GM18498 (cell line): ENCODE results near the gene NELFB.
A peak's percentile ranks its signal among the peaks of the same experiment; 100 is the strongest.

ENCODE experiments used
- ATAC-seq: cut with Tn5 transposase; IDR thresholded peaks from one replicate; pipeline ENCODE4 v1.9.1; 2021; ENCODE audit warnings: mild to moderate bottlenecking, moderate library complexity; ENCODE audit not compliant: unreplicated experiment

NELFB gene

DNA sequence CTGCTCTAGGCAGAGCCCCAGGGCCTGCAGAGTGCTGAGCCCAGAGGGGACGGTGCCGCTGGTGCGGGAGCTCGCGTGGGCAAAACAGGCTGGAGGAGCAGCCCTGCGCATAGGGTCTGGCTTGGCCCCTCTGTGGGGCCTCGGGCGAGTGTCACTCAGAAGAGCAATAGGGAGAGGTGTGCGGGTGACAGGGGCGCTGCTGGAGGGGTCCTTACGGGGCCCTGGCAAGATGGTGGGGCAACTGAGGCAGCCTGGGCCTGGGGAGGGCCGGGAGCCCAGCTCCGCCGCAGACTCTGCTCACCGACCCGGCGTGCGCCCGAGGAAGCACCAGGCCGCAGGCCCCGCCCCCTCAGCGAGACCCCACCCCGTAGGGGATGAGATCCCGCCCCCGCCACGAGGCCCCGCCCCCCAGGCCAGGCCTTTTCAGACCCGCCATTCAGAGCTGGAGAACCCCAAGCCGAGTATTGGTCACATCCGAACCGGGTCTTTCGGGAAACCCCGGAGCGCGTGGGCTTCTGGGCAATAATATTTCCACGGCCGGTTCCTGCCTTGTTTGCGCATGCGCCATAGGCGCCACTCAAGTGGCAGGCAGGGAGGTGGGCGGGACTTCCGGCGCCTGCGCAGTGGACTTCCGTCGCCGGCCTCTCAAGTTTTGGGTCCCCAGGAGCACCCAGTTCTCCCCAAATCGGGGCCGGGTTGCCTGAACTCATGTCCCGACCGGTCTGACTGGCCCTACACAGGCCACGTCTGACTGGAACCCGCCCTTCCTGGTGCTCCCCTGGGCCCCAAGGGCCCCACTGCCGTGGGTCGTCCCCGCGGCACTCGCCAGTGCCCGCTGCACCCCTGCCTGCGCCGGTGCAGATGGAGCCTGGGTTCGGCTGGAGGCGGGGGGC, 31.8 kb upstream of the NELFB start:
- peak; percentile 79 for ATAC-seq

DNA sequence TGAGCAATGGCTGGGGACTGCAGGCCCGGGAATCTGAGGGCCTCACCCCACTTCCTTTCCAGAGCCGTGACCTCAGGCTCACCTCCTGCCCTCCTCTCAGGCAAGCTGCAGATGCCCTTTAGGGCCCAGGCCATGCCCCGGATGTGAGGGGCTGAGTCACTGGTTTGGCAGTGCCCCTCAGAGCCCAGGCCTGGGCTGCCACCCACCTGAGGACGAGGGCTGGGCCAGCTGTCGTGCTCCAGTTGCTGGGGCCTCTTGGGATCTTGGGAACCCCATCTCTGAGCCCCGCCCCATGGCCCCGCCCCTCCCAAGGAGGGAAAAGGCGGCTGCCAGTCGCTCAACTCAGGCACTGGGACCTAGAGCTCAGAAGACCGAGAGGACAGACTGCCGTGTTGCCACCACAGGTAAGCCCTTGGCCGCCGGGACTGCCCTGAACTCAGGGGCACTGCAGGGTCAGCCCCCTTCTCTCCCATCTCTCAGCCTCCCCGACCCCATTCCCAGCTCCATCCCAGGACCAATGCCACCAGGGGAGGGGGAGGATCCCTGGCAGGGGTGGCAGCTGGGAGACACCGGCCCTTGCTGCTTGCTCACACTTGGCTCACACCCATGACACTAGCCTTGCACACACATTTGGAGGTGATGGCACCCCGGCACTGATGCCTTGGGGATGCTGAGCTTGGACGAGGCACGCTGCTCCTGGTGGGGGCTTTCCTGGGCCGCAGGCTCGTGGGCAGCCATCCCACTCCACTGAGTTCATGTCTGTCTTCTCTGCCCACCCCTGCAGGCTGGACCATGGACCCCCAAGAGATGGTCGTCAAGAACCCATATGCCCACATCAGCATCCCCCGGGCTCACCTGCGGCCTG, 30.1 kb upstream of the NELFB start, which contains the start of gene CYSRT1:
Gene CYSRT1 (plus strand): TSS at position 345 of the 865 bp plus-strand sequence. CDS start 448 bp downstream, at position 793.
- ATAC-seq = no peak

DNA sequence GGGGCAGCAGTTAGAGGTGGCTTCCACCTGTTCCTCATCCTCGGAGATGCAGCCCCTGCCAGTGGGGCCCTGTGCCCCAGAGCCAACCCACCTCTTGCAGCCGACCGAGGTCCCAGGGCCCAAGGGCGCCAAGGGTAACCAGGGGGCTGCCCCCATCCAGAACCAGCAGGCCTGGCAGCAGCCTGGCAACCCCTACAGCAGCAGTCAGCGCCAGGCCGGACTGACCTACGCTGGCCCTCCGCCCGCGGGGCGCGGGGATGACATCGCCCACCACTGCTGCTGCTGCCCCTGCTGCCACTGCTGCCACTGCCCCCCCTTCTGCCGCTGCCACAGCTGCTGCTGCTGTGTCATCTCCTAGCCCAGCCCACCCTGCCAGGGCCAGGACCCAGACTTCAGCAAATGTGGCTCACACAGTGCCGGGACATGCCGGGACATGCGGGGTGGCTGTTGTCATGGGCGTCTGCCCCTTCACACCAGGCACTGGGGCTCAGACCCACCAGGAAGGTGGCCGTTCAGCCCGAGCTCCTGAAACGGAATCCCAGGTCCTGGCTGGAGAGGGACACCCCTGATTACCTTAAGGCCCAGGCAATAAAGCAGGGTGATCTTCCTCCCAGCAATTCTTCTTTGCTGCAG, 29.3 kb upstream of the NELFB start:
- ATAC-seq = no peak

DNA sequence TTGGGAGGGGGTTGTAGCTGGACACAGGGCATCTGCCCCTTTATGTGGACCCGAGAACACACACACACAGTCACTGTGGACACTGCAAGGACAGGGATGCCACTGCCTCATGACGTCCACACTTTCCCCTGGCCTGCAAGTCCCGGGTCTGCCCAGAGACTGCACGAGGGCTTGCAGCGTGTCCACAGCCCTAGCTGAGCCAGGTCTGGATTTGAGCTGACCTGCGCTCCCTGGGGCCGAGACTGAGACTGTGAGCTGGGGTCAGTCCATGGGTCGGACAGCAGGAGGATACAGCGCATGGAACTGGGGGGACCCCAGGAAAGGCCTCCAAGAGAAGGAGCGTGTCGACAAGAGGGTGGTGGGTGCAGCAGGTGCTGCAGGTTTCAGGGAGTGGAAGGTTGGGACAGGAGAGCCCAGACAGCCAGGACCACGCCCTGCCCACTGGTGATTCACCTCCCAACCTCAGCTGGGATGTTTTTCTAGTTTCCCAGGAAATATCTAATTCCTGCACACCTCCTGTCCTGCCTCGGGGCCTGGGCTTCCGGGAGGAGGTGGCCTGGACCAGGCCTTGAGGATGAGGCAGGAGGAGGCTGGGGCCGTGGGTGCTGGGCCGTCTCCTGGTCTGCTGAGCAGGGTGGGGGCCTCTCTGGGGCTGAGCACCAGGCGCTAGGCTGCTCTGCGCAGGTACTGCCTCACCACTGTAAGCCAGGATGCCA, 28.6 kb upstream of the NELFB start:
- no peak for ATAC-seq

DNA sequence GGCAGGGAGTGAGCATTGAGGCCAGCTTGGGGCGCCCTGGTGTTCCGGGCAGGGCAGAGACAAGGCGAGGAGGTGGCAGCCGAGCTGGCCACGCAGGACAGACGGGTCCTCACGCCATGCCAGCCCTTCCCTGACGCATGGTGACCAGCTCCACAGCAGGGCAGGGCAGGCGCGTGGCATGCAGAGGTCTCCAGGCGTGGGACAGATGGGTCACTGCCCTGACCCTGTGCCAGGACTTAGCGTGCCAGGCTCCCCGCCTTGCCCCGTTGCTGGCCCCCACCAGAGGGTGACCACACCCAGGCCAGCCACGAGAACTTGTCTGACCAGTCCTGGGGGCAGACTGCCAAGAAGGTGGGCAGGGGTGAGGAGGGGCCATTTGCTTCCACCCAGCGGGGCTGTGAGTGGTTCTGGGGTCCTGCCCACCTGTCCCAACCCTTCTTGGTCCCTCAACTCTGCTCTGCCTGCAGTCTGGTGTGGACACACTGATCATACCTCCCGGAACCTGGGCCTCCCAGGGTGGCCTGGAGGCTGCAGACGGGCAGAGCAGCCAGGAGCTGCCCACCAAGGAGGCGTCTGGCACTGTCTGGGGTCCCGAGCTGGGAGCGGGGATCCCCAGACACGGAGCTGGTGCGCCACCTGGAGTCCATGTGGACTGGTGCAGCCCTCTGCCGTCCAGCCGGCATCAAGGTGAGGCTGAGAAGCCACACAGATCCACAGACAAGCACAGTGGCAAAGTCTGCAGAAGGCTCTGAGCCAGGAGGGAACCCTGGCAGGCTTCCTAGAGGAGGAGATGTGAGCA, 27.9 kb upstream of the NELFB start, which contains the start of gene RNF224:
Gene RNF224 (plus strand): TSS at position 449 of the 799 bp plus-strand sequence. CDS start 834 bp downstream, outside the sequence.
- ATAC-seq = no peak

DNA sequence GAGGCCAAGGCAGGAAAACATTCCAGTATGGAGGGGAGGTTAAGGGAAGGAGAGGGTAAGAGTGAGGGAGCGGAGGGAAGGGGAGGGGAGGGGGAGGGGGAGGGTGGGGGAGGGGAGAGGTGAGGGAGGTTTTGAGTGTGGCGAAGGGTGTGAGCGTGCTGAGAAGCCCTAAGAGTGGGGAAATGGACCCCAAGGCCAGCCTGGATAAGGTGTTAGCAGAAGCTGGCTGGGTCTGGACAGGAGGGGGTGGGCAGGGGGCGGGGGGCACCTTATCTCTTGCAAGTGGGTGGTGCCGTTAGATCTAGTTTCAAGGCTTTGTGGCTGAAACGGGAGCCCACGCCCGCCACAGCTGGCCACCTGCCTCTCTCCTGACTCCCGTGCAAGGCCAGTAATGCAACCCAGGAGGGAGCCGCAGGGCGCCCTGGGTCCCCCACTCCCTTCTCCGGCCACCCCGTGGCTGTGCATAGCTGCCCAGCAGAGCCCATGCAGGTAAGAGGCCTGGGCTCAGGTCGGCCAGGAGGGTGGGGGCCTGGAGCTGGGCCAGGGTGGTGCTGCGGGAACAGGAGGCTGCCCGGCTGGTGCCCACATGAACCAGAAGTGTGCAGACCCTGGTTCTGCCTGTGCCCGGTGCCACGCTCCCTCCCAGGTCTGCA, 27.1 kb upstream of the NELFB start:
- no peak for ATAC-seq

DNA sequence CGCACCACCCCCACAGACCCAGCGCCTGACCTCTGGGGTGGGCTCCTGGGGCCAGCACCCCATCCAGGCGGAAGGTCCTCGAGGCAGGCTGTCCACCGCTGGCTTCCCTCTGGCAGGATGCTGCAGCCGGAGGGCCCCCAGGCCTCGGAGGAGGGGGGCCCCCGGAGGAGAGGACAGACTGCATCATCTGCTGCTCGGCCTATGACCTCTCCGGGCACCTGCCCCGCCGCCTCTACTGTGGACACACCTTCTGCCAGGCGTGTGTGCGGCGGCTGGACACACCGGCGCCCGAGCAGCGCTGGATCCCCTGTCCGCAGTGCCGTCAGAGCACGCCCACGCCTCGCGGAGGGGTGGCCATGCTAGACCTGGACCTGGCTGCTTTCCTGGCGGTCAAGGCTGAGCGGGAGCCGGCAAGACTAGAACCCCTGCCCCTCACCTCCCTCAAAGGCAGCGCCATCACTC, 26.6 kb upstream of the NELFB start:
- ATAC-seq = no peak

DNA sequence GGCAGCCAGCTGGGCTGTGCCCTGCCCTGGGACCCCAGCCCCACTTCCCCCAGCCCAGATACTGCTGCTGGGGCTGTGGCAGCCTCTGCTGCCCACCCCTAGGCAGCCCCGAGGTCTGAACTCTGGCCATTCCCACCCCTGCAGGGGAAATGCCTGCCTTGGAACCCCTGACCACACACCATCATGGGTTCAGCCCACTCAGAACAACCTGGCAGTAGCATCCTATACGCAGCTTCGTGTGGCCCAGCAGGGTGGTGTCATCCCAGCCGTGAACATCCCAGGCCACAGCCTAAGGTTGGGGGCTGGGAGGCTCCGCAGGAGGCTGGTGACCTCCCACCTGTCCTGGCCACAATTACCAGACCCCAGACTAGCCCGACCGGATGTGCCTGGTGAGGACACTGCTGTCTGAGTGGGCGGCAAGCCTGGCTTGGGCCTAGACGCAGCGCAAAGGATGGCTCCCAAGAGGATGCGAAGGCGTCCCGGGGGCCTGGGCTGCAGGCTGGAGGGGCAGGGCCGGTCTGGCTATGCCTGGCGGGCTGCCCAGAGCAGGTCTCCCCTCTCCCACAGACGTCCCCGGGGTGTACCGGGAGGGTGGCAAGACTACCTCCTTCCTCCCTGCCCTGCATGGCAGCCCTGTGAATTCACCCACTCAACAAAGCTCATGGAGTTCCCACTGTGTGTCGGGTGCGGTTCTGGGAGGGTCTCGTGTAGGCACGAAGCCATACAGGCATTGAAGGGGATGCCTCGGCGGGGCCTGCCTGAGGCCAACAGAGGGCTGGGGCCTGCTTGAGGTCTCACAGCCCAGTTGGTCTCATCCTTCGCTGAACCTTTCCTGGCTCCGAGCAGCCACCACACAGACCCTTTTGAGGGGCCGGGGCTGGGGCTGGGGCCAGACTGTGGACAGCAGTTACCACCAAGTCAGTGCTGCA, 25.9 kb upstream of the NELFB start:
- no peak for ATAC-seq

DNA sequence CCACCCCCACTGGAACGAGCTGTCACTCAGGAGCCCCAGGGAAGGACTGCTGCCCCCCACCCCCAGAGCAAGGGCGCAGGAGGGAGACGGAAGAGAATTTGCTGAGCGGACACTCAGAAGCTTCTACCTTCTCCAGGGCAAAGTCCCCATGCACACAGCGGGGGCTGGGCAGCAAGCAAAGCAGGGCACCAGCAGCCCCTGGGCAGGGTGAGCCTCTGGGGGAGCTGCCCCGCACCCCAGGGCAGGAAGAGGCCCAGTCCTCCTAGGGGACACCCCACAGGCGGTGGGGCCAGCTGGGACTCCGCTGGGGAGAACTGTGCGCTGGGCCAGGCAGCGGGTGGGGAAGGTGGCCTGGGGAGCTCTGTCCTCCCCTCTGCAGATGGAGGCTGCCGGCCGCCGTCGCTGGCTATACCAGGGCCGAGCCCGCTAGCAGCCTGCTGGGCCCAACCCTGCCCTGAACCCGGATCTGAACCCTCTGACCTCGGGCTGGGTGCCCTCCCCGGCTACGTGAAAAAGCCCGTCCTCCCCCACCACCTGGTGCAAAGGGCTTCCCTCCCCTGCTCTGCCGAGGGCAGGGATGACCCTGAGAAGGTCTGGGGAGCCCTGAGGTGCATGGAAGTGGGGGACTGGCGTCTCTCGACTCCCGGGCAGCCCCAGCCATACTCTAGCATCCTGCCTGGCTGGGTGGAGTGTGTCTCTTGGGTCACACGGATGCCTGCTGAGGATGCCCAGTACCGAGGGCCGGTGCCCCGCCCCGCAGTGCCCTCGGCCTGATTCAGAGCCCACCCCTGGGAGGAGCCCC, 25.0 kb upstream of the NELFB start:
- no peak for ATAC-seq

DNA sequence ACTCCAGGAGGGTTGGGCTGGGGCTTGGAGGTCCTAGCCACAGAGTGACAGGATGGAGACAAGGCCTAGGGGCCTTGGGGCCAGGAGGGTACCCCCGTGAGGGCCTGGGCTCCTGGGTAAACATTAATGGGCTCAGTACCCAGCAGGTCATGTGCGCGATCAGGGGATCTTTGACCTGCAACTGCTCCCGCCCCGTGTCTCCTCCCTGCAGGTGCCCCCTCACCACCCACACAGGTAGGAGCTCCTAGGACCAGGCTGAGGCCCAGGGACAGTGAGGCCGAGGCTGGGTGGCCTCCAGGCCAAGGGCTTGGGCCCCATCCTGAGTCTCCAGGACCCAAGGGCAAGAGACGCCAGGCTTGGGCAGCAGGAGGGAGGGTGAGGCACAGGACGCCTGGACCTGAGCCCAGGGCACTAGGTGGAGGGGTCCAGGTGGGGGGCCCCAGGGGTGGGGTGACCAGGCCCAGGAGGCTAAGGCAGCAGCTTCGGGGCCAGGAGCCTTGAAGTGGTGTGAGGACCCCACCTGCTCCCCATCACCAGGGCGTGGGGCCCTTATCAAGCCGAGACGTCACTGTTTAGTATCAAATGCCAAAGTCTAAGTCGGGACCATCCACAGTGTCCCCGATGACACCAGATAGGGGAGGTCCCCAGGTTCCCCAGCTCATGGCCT, 24.3 kb upstream of the NELFB start, which contains the start of gene SLC34A3:
Gene SLC34A3 (plus strand): TSS at position 197 of the 667 bp plus-strand sequence. CDS start 802 bp downstream, outside the sequence.
- ATAC-seq = no peak

DNA sequence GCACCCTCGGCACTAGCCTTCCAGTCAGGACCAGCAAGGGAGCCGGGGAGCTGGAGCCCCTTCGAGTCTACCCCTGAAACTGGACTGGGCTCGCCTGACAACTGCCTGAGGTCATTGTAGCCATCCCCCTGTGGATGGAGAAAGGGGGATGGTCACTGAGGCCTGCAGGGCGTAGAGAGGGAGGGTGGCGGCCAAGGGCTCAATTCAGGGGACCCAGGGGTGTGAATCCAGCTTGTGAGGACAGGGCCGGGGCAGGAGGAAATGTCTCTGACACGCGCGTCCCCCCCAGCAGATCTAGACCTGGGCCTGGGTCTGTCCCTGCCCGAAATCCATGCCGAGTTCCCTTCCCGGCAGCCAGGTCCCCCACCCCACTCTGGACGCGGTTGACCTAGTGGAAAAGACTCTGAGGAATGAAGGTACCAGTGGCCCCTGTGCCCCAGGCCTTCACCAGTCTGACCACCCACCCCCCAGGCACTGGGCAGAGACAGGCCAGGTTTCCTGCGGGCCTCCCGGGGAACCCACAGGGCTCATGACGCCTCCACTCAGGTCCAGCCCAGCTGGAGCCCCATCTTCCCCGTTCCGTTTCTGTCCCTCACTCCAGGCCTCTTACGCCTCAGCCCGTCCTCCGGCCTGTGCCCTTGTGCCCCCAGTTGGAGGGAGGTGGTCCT, 23.6 kb upstream of the NELFB start:
- ATAC-seq = no peak

DNA sequence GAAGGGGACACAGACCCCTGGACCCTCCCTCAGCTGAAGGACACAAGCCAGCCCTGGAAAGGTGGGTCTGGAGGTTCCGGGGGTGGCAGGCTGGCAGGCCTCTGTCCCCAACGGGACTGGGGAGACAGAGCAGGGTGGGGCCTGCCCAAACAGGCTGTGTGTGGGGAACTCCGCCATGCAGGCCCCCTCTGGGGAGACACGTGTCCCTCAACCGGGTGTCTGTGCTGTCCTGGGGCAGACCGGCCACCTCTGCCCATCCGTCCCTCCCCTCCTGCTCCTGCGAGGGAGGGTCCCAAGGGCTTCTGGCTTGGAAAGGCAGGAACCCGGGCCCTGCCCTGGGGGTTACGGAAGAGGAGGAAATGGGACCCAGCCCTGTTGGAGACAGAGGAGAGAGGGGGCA, 23.0 kb upstream of the NELFB start:
- ATAC-seq = no peak

DNA sequence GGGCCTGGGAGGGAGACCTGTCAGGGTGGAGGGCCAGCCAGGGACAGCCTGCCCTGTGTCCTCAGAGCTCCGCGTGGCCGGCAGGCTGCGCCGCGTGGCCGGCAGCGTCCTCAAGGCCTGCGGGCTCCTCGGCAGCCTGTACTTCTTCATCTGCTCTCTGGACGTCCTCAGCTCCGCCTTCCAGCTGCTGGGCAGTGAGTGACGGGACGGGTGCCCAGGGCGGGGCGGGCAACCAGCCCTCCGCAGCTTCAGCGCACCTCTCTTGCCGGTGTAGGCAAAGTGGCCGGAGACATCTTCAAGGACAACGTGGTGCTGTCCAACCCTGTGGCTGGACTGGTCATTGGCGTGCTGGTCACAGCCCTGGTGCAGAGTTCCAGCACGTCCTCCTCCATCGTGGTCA, 22.6 kb upstream of the NELFB start:
- ATAC-seq = no peak

DNA sequence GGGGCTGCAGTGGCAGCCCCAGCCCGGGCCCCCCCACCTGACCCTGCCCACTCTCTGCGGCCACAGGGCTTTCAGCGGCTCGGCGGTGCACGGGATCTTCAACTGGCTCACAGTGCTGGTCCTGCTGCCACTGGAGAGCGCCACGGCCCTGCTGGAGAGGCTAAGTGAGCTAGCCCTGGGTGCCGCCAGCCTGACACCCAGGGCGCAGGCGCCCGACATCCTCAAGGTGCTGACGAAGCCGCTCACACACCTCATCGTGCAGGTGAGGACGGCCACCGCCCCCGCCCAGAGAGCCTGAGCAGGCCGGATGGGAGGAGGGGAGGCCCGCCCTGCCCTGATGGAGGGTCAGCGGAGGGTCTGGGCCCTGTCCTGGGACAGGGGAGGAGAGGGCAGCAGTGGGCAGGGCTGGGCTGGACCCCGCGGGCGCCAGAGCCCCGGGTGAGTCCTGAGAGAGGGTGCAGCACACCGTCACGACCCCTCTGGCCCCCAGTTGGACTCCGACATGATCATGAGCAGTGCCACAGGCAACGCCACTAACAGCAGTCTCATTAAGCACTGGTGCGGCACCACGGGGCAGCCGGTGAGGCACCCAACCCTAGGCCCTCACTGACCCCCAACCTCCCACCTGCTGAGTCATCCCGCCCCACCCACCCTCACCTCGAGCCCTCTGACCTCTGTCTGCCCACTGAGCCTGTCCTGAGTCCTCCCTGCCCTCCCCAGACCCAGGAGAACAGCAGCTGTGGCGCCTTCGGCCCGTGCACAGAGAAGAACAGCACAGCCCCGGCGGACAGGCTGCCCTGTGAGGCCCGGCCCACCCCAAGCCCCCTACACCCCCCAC, 21.8 kb upstream of the NELFB start:
- no peak for ATAC-seq

DNA sequence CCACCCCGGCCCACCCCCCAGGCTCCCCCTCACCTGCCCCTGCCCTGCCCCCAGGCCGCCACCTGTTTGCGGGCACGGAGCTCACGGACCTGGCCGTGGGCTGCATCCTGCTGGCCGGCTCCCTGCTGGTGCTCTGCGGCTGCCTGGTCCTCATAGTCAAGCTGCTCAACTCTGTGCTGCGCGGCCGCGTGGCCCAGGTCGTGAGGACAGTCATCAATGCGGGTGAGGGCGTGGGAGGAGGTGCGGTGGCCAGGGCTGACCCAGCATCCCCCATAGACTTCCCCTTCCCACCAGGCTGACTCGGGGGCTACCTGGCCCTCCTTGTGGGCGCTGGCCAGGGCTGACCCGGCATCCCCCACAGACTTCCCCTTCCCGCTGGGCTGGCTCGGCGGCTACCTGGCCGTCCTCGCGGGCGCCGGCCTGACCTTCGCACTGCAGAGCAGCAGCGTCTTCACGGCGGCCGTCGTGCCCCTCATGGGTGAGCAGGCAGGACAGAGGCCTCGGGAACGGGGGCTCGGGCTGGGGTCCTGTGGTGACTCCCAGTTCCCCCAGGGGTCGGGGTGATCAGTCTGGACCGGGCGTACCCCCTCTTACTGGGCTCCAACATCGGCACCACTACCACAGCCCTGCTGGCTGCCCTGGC, 21.0 kb upstream of the NELFB start:
- ATAC-seq = no peak
